Smooth muscle cell (in vitro differentiated cells): Measurements from ENCODE around the gene RACGAP1. TPM values are rescaled to one million over a fixed set of nuclear protein-coding genes. Genes with fewer than 3 reads are reported as not detected.

ENCODE experiments used
- DNase-seq: peaks from one replicate; lab custom pipeline; 2025; ENCODE audit not compliant: unreplicated experiment; lab: John Stamatoyannopoulos, UW
- H2AFZ ChIP-seq: fragments of 200-600 bp; sonication (generic); 2 replicates; pipeline ENCODE4 v1.6.0; 2016; ENCODE audit warnings: antibody characterized with exemption, low read depth, mild to moderate bottlenecking
- H3F3A ChIP-seq: fragments of 200-600 bp; sonication (generic); 2 replicates; pipeline ENCODE4 v1.6.0; 2017; ENCODE audit warnings: antibody characterized with exemption, low read depth
- H3K27ac ChIP-seq: fragments of 200-600 bp; sonication (generic); 2 replicates; pipeline ENCODE4 v1.5.1; 2016; ENCODE audit warnings: low read depth, mild to moderate bottlenecking
- H3K27me3 ChIP-seq: fragments of 200-600 bp; sonication (generic); 2 replicates; pipeline ENCODE4 v1.6.1; 2016; ENCODE audit warnings: low read depth, mild to moderate bottlenecking
- H3K36me3 ChIP-seq: fragments of 200-600 bp; sonication (generic); 2 replicates; pipeline ENCODE4 v1.5.1; 2016; ENCODE audit warnings: low read depth
- H3K4me1 ChIP-seq: fragments of 200-600 bp; sonication (generic); 2 replicates; pipeline ENCODE4 v1.5.1; 2016; ENCODE audit warnings: low read depth
- H3K4me2 ChIP-seq: fragments of 200-600 bp; sonication (generic); 2 replicates; pipeline ENCODE4 v1.6.0; 2016; ENCODE audit warnings: mild to moderate bottlenecking
- H3K4me3 ChIP-seq: fragments of 200-600 bp; sonication (generic); 2 replicates; pipeline ENCODE4 v1.5.1; 2016; ENCODE audit warnings: mild to moderate bottlenecking
- H3K79me2 ChIP-seq: fragments of 200-600 bp; sonication (generic); 2 replicates; pipeline ENCODE4 v1.6.0; 2016; ENCODE audit warnings: low read depth, mild to moderate bottlenecking
- H3K9ac ChIP-seq: fragments of 200-600 bp; sonication (generic); 2 replicates; pipeline ENCODE4 v1.6.0; 2016; ENCODE audit warnings: low read depth
- H3K9me3 ChIP-seq: fragments of 200-600 bp; sonication (generic); replicated peaks from 2 replicates; pipeline ENCODE4 v1.5.1; 2016; ENCODE audit warnings: low read depth
- H4K20me1 ChIP-seq: fragments of 200-600 bp; sonication (generic); 2 replicates; pipeline ENCODE4 v1.6.0; 2016; ENCODE audit warnings: low read depth
- WGBS: methylation state at CpG from one replicate; pipeline ENCODE4 v1.1.7; 2016; ENCODE audit warnings: low lambda C conversion rate; 5-methylcytosine and 5-hydroxymethylcytosine counted together
- polyA plus RNA-seq: library from polyadenylated mRNA; unstranded; fragments of >200 nt; fragmentation: Nextera tagmentation; extraction: Ambion mirVana; gene quantifications from 2 replicates; pipeline ENCODE4 v1.2.1, GENCODE V29; 2016
- total RNA-seq: library from RNA; depleted of rRNA; stranded (reverse); fragments of >200 nt; gene quantifications from 2 replicates; pipeline ENCODE4 v1.2.3, GENCODE V29; 2014
- TF ChIP-seq, protein P1 (sequence below): fragments of 200-600 bp; sonication (generic); IDR thresholded peaks from 2 replicates; pipeline ENCODE4 v1.5.1; 2017; ENCODE audit warnings: borderline replicate concordance, mild to moderate bottlenecking, antibody characterized with exemption; ENCODE audit not compliant: insufficient read depth, poor library complexity, severe bottlenecking

RACGAP1 gene
- total and polyA plus RNA-seq, 2 experiments from 2014 or later = 13.7 to 52.3 TPM

DNA sequence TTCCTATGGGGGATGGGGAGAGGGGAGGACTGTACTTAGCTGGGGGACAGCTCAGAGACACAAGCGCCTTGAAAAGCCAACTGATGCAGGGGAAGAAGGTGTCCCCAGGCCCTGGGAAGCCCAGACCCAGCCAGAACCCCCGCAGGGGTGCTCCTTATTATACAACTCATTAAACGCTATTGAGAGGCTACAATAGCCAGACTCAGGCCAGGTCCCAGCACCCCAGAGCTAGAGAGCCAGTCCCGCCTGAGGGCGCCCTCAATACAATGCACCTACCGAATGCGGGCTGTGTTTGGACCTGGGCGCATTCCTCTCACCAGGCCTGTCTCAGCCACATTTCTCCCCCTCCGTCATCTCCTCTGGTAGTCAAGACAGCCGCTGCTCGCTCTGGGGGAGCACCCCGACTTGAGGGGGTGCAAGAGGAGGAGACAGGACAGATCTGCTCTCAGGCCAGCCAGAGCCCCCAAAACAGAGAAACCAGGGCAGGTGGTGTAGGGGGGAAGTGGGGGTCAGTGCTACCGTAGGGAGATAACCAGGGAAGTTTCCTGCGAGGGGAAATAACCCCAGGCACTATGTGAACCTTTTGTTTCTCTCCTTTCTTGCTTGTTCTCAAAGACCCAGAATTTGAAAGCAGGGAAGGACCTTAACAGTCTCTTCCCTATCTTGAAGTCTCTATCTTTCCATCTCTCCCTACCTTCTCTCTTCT, 26.0 kb upstream of the RACGAP1 start:
- H4K20me1 ChIP-seq = no peaks in the 10 kb centered on the region
- no peak overlapping the region for H3K27ac ChIP-seq
- H2AFZ ChIP-seq = no peak overlapping the region
- no peak overlapping the region for H3K4me3 ChIP-seq
- peaks cover 16% of the 10 kb centered on the region for H3K4me1 ChIP-seq
- peaks cover 14% of the 10 kb centered on the region for H3K27me3 ChIP-seq
- no peaks in the 10 kb centered on the region for H3K9me3 ChIP-seq
- H3F3A ChIP-seq = no peaks in the 10 kb centered on the region
- WGBS = 35% methylated on average over 14 of the region's 14 CpGs
- DNase-seq = no peak
- H3K36me3 ChIP-seq = no peaks in the 10 kb centered on the region
- no peak overlapping the region for H3K9ac ChIP-seq
- TF ChIP-seq, protein P1, sequence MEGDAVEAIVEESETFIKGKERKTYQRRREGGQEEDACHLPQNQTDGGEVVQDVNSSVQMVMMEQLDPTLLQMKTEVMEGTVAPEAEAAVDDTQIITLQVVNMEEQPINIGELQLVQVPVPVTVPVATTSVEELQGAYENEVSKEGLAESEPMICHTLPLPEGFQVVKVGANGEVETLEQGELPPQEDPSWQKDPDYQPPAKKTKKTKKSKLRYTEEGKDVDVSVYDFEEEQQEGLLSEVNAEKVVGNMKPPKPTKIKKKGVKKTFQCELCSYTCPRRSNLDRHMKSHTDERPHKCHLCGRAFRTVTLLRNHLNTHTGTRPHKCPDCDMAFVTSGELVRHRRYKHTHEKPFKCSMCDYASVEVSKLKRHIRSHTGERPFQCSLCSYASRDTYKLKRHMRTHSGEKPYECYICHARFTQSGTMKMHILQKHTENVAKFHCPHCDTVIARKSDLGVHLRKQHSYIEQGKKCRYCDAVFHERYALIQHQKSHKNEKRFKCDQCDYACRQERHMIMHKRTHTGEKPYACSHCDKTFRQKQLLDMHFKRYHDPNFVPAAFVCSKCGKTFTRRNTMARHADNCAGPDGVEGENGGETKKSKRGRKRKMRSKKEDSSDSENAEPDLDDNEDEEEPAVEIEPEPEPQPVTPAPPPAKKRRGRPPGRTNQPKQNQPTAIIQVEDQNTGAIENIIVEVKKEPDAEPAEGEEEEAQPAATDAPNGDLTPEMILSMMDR = no peak
- no peaks in the 10 kb centered on the region for H3K79me2 ChIP-seq
- H3K4me2 ChIP-seq = peak overlapping the region; percentile 90

- TF ChIP-seq, protein P1 = no peak
- H3K4me1 ChIP-seq = peaks cover 14% of the 10 kb centered on the region
- WGBS = 10% methylated on average over 23 of the region's 37 CpGs
- no peaks in the 10 kb centered on the region for H4K20me1 ChIP-seq
- no peaks in the 10 kb centered on the region for H3K9me3 ChIP-seq
- H3K4me2 ChIP-seq = peak overlapping the region; percentile 90
- H3K79me2 ChIP-seq = no peaks in the 10 kb centered on the region
- H3F3A ChIP-seq = no peaks in the 10 kb centered on the region
- H2AFZ ChIP-seq = peak overlapping the region; percentile 36
- peak overlapping the region; percentile 44 for H3K4me3 ChIP-seq
- no peaks in the 10 kb centered on the region for H3K36me3 ChIP-seq
- peak; percentile 39 for DNase-seq
- H3K27me3 ChIP-seq = peaks cover 11% of the 10 kb centered on the region
- H3K9ac ChIP-seq = no peak overlapping the region
- H3K27ac ChIP-seq = no peak overlapping the region
Observed at GRCh38 chr12:50050410-50051098, 25.3 kb upstream of the RACGAP1 start.

- no peak for DNase-seq
- H3K4me1 ChIP-seq = peaks cover 14% of the 10 kb centered on the region
- no peak overlapping the region for H3K27ac ChIP-seq
- 87% methylated on average over 3 of the region's 3 CpGs for WGBS
- TF ChIP-seq, protein P1 = no peak
- no peaks in the 10 kb centered on the region for H3K36me3 ChIP-seq
- H3K9me3 ChIP-seq = no peaks in the 10 kb centered on the region
- no peaks in the 10 kb centered on the region for H3F3A ChIP-seq
- H3K4me2 ChIP-seq = peak overlapping the region; percentile 90
- H3K27me3 ChIP-seq = peaks cover 11% of the 10 kb centered on the region
- no peaks in the 10 kb centered on the region for H3K79me2 ChIP-seq
- no peak overlapping the region for H3K9ac ChIP-seq
- peak overlapping the region; percentile 44 for H3K4me3 ChIP-seq
- H4K20me1 ChIP-seq = no peaks in the 10 kb centered on the region
- H2AFZ ChIP-seq = no peak overlapping the region
Observed at GRCh38 chr12:50050119-50050385, 24.8 kb upstream of the RACGAP1 start.
